Omental fat pad (tissue), 4 donors: ENCODE results near the gene LAMP1. TPM values are rescaled to one million over a fixed set of nuclear protein-coding genes. Genes with fewer than 3 reads are reported as not detected.
"Not testable (repeated sequence)": the region's sequence is repeated elsewhere in the genome, so short reads cannot be mapped to it uniquely, and the experiment has no call there.

Source experiments
- ATAC-seq: fragments of 150-250 bp; one replicate; pipeline ENCODE4 v1.9.1; 2016; ENCODE audit warnings: mild to moderate bottlenecking, moderate library complexity; ENCODE audit not compliant: low FRiP score
- DNase-seq: peaks from one replicate; pipeline ENCODE4 v3.0.0-alpha.2; 2019; ENCODE audit warnings: low spot score
- total RNA-seq, 4 donors: library from RNA; depleted of rRNA; stranded (reverse); fragments of >200 nt; gene quantifications; one replicate each; pipeline ENCODE4 v1.1.0, GENCODE V29; 2016
- TF ChIP-seq, protein P1 (sequence below), 3 donors: fragments of 450-650 bp; IDR thresholded peaks; one replicate each; pipeline ENCODE4 v1.5.1; 2016 to 2017; ENCODE audit warnings: antibody characterized with exemption in 3 of 3, mild to moderate bottlenecking in 3 of 3, moderate library complexity in 2 of 3

LAMP1 gene
- total RNA-seq, 4 donors from 2014 or later, result 91.0 to 132 (median 106) TPM

DNA sequence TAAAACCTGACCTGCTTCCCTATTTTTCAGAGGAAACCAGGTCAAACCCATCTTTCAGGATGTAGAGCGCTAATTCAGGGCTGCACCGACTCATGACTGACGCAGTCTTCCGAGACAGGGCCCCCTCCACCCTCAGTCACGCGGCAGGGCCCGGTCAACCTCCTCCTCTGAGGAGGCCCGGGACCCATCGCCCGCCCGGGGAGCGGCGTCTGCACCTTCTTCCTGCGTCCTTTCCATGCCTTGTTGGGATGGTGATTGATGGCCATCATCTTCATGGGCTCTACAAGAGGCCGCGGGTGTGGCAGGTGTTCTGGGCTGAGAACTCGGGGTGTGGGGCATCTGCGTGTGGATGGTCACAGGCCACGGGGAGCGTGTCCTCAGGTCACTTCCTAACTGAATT lies 40.9 kb downstream of the LAMP1 start:
- TF ChIP-seq, protein P1, sequence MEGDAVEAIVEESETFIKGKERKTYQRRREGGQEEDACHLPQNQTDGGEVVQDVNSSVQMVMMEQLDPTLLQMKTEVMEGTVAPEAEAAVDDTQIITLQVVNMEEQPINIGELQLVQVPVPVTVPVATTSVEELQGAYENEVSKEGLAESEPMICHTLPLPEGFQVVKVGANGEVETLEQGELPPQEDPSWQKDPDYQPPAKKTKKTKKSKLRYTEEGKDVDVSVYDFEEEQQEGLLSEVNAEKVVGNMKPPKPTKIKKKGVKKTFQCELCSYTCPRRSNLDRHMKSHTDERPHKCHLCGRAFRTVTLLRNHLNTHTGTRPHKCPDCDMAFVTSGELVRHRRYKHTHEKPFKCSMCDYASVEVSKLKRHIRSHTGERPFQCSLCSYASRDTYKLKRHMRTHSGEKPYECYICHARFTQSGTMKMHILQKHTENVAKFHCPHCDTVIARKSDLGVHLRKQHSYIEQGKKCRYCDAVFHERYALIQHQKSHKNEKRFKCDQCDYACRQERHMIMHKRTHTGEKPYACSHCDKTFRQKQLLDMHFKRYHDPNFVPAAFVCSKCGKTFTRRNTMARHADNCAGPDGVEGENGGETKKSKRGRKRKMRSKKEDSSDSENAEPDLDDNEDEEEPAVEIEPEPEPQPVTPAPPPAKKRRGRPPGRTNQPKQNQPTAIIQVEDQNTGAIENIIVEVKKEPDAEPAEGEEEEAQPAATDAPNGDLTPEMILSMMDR (IDR thresholded peaks at IDR 0.05), result no peak
- no peak for ATAC-seq
- no peak for DNase-seq

DNA sequence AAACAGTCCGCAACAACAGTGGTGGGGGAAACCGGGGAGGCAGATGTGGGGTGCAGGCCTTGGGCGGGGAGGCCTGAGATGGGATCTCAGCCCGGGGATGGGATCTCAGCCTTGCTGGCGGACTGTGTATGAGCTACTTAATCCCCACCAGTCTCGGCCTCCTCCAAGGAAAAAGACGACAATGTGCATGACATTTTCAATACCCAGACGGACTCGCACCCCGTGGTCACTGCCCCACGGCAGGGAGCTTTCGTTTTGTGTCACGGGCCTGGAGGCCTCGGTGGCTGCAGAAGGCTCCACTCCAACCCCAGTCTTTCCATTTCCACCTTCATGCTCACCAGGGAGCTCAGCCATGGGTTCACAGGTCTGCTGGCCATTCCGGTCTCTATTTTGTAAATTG lies 41.4 kb downstream of the LAMP1 start:
- DNase-seq, result no peak
- ATAC-seq, result no peak
- TF ChIP-seq, protein P1 (IDR thresholded peaks at IDR 0.05), result no peak

DNA sequence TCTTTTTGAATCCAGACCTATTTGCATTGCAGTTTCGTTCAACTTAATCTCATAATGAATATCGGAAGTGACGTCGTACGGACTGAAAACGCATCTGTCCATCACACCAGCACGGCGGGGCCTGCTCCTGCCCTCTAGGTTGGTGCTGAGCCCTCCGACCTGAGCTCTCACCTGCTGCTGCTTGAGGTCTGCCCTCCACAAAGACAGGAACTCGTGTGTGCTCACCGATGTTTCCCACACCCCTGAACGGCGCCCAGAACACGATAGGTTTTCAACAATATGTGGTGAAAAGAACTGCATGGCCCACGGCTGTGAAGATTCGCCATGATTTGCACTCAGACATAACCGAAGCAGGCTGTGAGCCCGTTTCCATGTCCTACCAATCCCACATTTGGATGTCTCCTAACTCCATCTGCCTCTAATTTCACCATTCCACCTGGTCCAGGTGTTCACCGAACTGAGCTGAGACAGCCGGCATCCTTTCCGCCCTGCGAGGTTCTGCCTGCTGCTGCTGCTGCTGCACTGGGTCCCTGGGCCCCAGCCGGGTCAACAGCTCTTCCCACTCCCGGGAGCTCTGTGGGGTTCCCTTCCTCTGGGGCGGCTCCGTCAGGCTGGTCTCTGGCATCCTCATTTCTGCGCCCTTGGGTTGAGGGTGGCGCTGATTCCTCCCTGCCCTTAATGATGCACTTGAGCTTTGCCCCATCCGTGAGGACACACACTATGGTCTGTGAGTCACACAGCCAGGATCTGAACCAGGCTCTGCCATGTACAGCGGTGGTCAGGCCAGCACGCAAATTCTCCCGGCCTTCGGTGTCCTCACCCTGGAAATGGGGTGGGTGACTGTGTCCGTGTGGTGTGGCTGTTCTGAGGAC lies 46.0 kb downstream of the LAMP1 start:
- DNase-seq (no peak), ATAC-seq (no peak)
- TF ChIP-seq, protein P1 (IDR thresholded peaks at IDR 0.05), result no peak

DNA sequence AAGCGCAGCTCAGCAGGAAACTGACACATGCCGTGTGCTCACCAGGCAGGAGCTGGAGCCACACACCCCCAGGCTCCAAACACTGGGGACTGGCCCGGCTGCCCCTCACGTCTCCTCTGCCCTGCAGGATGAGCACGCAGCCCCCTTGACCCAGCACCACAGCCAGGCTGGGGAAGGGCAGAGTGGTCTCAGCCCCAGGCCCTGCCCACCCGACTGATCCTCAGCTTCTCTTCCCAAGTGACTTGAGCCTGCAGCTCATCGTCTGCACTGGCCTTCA lies 46.6 kb downstream of the LAMP1 start:
- TF ChIP-seq, protein P1 (IDR thresholded peaks at IDR 0.05), result no peak
- no peak for DNase-seq
- no peak for ATAC-seq

DNA sequence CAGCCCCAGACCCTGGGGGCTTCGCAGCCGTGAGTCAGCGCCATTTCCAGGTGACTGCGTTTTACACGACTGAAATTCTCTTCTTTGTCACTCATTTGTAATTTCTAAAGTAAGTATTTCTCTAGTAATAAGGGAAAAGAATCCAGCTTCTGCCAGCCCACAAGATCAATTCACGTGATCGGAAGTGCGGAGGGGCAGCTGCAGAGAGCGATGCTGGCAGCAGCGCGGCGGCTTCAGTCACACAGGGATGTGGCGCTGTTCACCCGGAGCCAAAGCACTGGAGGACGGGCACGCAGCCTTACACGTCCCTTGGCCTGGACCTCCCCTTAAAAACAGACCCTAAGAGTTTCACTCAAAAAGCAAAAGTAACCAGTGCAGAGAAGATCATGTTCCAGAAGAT lies 48.4 kb downstream of the LAMP1 start:
- no peak for DNase-seq
- TF ChIP-seq, protein P1 (IDR thresholded peaks at IDR 0.05), result no peak

DNA sequence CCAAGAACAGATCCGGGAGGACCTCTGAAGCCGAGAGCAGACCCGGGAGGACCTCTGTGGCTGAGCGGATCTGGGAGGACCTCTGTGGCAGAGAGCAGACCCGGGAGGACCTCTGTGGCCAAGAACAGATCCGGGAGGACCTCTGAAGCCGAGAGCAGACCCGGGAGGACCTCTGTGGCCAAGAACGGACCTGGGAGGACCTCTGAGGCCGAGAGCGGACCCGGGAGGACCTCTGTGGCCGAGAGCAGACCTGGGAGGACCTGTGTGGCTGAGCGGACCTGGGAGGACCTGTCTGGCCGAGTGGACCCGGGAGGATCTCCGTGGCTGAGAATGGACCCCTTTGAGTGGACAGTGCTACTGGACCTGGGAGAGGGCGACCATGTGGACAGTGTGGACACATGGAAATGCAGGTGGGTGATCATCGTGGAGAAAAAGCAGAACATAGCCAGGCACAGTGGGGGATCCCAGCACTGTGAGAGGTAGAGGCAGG lies 50.7 kb downstream of the LAMP1 start:
- not testable (repeated sequence) for DNase-seq, ATAC-seq

More for the DNA sequence above, 48.4 kb downstream of the LAMP1 start:
- no peak for ATAC-seq

DNA sequence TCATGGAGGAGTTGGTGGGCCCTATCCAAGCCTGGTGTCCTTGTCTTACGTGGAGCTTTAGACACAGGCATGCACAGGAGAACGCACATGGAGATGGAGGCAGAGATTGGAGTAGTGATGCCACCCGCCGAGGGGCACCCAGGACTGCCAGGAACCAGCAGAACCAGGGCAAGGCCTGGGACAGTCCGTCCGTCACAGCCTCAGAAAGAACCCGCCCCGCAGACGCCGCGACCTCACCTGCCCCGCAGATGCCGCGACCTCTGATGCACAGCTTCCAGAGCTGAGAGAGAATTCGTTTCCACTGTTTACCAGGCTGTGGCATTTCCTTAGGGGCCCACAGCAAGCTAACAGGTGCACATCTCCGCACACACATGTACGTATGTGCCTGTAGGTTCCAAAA lies 51.6 kb downstream of the LAMP1 start:
- ATAC-seq, result no peak
- TF ChIP-seq, protein P1 (IDR thresholded peaks at IDR 0.05), result no peak
- no peak for DNase-seq
